ENCODE data around the gene CTSW.

DNA sequence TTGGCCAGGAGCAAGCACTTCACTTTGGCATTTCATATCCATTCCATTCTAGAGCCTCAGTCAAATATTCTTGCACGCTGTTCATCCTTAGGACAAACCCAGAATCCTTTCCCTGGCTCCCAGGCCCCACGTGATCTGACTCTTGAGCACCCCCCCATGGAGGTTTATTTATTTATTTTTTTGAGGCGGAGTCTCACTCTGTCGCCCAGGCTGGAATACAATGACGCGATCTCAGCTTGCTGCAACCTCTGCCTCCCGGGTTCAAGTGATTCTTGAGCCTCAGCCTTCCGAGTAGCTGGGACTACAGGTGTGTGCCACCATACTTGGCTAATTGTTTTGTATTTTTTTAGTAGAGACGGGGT lies 52.9 kb downstream of the CTSW start:
- no peak for TF ChIP-seq POLR2A (IDR thresholded peaks at IDR 0.05; ENCODE audit: low read length)
- no peak for TF ChIP-seq GATA1 (IDR thresholded peaks at IDR 0.05; ENCODE audit: low read depth, low read length)

All from erythroblast (primary cell).